ENCODE data around the gene CAND1.

- TF ChIP-seq YY1 (IDR thresholded peaks at IDR 0.05; ENCODE audit: insufficient read depth, insufficient read length) = no peak
- TF ChIP-seq ZNF274 (IDR thresholded peaks at IDR 0.05; ENCODE audit: low read depth, low read length) = no peak
Observed at GRCh38 chr12:67364228-67364627, 95.1 kb downstream of the CAND1 start.

All from NT2/D1 (cell line).